Neural progenitor cell (in vitro differentiated cells): ENCODE measurements around the gene HNRNPA1.

Experiments used
- CTCF ChIP-seq: fragments of 200-600 bp; sonication (generic); IDR thresholded peaks from 2 replicates; pipeline ENCODE4 v1.5.1; 2017; ENCODE audit warnings: antibody characterized with exemption, mild to moderate bottlenecking
- EZH2 ChIP-seq: fragments of 200-600 bp; sonication (generic); IDR thresholded peaks from 2 replicates; pipeline ENCODE4 v1.6.1; 2017; ENCODE audit warnings: antibody characterized with exemption, mild to moderate bottlenecking, moderate library complexity

- no peak for TF ChIP-seq CTCF
- no peak for TF ChIP-seq EZH2
Observed at GRCh38 chr12:54333420-54334034, 53.0 kb downstream of the HNRNPA1 start.
